Measurements from ENCODE around the gene EXOC6B. TPM values are rescaled to one million over a fixed set of nuclear protein-coding genes. Genes with fewer than 3 reads are reported as not detected.

EXOC6B gene
- total RNA-seq, 1 donor from 2014 or later = 7.7 TPM

GRCh38 chr2:72159211-72159993, 666.4 kb downstream of the EXOC6B start:
- no peak for TF ChIP-seq CTCF (conservative IDR thresholded peaks at IDR 0.05; ENCODE audit: low read depth, low read length)
- H3K4me3 ChIP-seq (ENCODE audit: low read depth, low read length) = no peak overlapping the region
- no peak for DNase-seq (ENCODE audit: low read depth)

- no peak for DNase-seq (ENCODE audit: low read depth)
- no peak for TF ChIP-seq CTCF (conservative IDR thresholded peaks at IDR 0.05; ENCODE audit: low read depth, low read length)
These were observed 667.7 kb downstream of the EXOC6B start for GRCh38 chr2:72157871-72158771.

GRCh38 chr2:72156872-72157271, 669.0 kb downstream of the EXOC6B start:
- TF ChIP-seq CTCF (conservative IDR thresholded peaks at IDR 0.05; ENCODE audit: low read depth, low read length) = no peak
- no peak overlapping the region for H3K4me3 ChIP-seq (ENCODE audit: low read depth, low read length)
- no peak for DNase-seq (ENCODE audit: low read depth)

More at GRCh38 chr2:72157871-72158771, 667.7 kb downstream of the EXOC6B start:
- no peak overlapping the region for H3K4me3 ChIP-seq (ENCODE audit: low read depth, low read length)

GRCh38 chr2:72155737-72156136, 670.1 kb downstream of the EXOC6B start:
- DNase-seq (ENCODE audit: low read depth) = no peak
- H3K4me3 ChIP-seq (ENCODE audit: low read depth, low read length) = no peak overlapping the region
- no peak for TF ChIP-seq CTCF (conservative IDR thresholded peaks at IDR 0.05; ENCODE audit: low read depth, low read length)

GRCh38 chr2:72155151-72155550, 670.7 kb downstream of the EXOC6B start:
- no peak for DNase-seq (ENCODE audit: low read depth)
- no peak for TF ChIP-seq CTCF (conservative IDR thresholded peaks at IDR 0.05; ENCODE audit: low read depth, low read length)
- H3K4me3 ChIP-seq (ENCODE audit: low read depth, low read length) = no peak overlapping the region

GRCh38 chr2:72154386-72154975, 671.4 kb downstream of the EXOC6B start:
- H3K4me3 ChIP-seq (ENCODE audit: low read depth, low read length) = no peak overlapping the region
- DNase-seq (ENCODE audit: low read depth) = no peak
- no peak for TF ChIP-seq CTCF (conservative IDR thresholded peaks at IDR 0.05; ENCODE audit: low read depth, low read length)

Data from epithelial cell of proximal tubule (primary cell).